AG09309 (cell line): ENCODE data around the gene C9orf85.
"Not testable (repeated sequence)": the region's sequence is repeated elsewhere in the genome, so short reads cannot be mapped to it uniquely, and the experiment has no call there.

Source experiments
- DNase-seq: peaks from one replicate; pipeline ENCODE4 v3.0.0-alpha.2; 2010; ENCODE audit warnings: low read depth
- H3K4me3 ChIP-seq: 2 replicates; pipeline ENCODE4 v1.5.1; 2011; ENCODE audit warnings: mild to moderate bottlenecking, low read depth, low read length, moderate library complexity; ENCODE audit not compliant: control insufficient read depth
- TF ChIP-seq, protein P1 (sequence below): IDR thresholded peaks from 2 replicates; pipeline ENCODE4 v1.5.1; 2011; ENCODE audit warnings: mild to moderate bottlenecking, low read depth, low read length, inconsistent platforms; ENCODE audit not compliant: insufficient read depth, control insufficient read depth; ENCODE audit errors: missing control alignments

Gene C9orf85

DNA sequence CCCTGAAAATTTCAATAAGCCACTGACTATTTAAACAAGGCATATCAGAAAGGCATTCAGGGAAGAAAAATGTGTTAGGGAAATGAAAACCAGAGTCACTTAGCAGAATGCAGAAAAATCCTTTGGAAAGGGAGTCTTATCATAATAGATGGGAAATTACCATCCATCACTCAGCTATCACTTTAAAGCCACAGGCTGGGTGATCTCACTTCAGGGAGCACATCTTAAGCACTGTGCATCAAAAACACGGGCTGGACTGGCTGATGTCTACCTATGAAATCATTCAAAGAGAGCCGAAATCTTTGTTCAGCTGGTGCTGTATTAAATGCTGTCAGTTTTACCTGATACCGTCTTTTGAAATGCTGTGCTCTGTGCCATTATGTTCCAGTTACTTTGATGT lies 75.5 kb downstream of the C9orf85 start:
- no peak overlapping the region for H3K4me3 ChIP-seq
- no peak for DNase-seq

DNA sequence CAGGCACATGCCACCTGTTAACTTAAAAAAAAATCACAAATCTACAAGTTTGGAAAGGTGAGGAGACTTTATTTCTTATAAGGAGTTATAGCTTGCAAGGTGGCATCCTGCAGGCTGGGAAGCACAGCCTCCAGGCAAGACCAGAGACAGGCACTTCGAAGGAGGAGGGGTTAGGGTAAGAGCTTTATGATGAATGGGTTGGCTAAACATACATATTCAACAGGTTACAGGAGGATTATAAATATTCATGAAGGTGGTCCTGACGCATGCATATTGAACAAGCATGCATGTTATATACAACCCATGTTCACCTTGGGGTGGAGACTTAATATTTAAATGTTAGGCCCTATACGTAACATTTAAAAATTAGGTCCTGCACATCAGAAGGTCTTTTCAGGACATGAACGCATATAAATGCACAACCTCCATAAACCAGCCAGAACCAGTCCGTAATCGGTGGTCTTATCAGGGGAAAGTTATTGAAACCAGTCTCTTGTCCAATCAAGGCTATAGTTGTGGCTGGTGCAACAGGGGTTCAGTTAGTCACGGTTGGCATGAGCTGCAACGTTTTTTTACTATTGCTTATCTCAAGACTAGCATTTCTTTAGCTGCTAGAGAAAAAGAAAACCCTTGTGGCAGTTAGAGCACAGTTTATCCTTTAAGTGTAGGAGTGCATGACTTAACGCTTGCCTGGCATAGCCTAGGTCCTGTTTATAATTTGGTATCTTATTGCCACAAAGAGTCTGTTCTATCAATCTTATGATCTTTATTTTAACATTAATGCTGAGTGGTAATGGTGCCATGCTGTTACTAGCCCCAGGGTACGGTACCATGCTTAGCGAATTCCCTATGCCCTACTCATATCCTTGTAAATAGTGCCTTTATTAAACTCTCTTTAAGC lies 76.3 kb downstream of the C9orf85 start:
- DNase-seq = no peak
- TF ChIP-seq, protein P1, sequence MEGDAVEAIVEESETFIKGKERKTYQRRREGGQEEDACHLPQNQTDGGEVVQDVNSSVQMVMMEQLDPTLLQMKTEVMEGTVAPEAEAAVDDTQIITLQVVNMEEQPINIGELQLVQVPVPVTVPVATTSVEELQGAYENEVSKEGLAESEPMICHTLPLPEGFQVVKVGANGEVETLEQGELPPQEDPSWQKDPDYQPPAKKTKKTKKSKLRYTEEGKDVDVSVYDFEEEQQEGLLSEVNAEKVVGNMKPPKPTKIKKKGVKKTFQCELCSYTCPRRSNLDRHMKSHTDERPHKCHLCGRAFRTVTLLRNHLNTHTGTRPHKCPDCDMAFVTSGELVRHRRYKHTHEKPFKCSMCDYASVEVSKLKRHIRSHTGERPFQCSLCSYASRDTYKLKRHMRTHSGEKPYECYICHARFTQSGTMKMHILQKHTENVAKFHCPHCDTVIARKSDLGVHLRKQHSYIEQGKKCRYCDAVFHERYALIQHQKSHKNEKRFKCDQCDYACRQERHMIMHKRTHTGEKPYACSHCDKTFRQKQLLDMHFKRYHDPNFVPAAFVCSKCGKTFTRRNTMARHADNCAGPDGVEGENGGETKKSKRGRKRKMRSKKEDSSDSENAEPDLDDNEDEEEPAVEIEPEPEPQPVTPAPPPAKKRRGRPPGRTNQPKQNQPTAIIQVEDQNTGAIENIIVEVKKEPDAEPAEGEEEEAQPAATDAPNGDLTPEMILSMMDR = no peak
- H3K4me3 ChIP-seq = no peak overlapping the region

More for the DNA sequence above, 75.5 kb downstream of the C9orf85 start:
- TF ChIP-seq, protein P1 = no peak

DNA sequence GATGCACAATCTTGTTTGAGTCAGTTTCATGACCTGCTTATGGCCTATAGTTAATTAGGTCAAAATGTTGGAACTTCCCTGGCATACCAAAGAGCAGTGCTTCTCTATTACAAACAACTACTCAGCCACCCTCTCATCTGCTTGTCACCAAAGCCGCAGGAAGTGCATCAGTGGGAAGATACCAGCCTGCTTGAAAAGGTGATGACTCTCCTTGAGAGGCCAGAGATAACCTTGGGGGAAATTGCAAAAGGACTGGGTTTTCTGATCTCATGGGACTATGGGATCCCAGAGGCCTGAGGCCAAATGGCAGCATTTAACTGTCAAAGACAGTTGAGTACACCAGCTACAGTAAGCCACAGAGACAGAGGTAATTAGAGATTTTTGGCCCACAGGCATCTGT lies 79.0 kb downstream of the C9orf85 start:
- TF ChIP-seq, protein P1 = no peak
- DNase-seq = no peak
- H3K4me3 ChIP-seq = no peak overlapping the region

DNA sequence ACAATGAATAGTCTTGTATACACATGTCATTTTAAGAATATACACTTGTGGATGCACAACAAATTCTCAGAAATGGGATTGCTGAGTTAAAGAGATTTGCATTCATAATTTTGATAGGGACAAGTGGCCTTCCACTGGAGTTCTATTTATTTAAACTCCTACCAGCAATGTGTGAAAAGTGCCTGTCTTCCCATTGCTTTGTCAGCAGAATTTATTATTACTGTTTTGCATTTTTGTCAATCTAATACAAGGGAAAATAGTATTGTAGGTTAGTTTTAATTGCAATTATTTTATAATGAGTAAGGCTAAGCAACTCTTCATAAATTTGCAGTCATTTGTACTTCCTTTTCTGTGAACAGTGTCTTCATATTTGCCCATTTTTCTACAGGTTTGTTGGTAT lies 94.0 kb downstream of the C9orf85 start:
- no peak for DNase-seq
- TF ChIP-seq, protein P1 = no peak
- no peak overlapping the region for H3K4me3 ChIP-seq

DNA sequence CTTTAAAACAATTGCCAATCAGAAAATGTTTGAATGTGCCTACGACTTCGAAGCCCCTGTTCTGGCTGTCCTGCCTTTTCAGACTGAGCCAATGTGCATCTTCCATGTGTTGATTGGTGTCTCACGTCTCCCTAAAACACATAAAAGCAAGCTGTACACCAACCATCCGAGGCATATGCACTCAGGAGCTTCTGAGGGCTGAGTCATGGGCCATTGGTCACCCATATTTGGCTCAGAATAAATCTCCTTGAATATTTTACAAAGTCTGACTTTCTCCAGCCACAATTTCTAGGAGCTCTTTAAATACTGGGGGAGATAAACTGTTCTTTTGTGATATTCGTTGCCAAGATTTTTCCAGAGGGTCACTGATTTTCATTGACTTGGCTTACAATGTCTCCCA lies 95.1 kb downstream of the C9orf85 start:
- no peak overlapping the region for H3K4me3 ChIP-seq
- TF ChIP-seq, protein P1 = no peak
- DNase-seq = peak; percentile 20

DNA sequence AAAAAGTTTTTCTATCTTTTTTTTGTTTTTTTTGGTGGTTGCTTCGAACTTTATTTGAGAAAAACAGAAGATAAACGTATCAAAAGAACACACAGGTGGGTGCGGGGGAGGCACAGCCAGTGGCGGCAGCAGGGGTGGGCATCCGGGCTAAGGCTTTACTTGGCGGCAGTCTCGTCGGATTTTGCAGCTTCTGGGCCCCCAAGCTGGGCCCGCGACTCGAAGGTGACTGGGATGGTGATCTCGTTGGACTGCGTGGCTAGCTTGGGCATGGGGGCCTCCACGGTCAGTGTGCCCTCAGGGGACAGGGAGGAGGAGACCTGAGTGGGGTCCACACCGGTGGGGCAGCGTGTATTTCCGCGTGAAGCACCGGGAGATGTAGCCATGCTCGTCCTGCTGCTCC lies 96.3 kb downstream of the C9orf85 start:
- not testable (repeated sequence) for H3K4me3 ChIP-seq, DNase-seq

DNA sequence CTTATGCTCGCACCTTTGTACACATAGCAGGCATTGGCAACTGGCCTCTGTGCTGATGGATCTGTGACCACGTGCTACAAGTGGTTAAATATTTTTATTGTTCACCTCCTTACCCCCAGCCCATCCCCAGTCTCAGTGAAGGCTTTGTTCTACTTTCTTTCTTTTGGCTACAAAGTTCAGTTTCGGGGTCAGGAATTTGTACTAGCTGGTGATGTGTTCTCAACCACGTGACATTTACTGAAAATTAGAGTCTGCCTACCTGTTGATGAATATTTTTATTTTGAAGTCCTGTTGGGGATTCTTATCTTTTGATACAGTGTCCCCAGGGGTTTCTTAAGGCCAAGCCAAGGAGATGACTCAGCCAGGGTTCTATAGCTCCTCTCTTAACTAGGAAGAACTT lies 101.2 kb downstream of the C9orf85 start:
- DNase-seq = no peak
- no peak overlapping the region for H3K4me3 ChIP-seq

More for the DNA sequence above, 101.2 kb downstream of the C9orf85 start:
- TF ChIP-seq, protein P1 = no peak
